ENCODE measurements around the gene CCDC39.
"Not testable (repeated sequence)": the region's sequence is repeated elsewhere in the genome, so short reads cannot be mapped to it uniquely, and the experiment has no call there.

Gene CCDC39

GRCh38 chr3:180601688-180602666 lies 77.3 kb downstream of the CCDC39 start, which contains the start of gene TTC14:
TTC14 (plus strand) TSS chr3:180602163; CDS start chr3:180602262, 99 bp downstream.
- H3K27me3 Mint-ChIP-seq, result peaks cover 20% of the 10 kb centered on the region
- H3K27ac Mint-ChIP-seq, result peak within 1 kb of the TSS; percentile 95
- ATAC-seq (peak; percentile 98), DNase-seq (peak; percentile 91)
- peaks cover 34% of the 10 kb centered on the region for H3K4me1 Mint-ChIP-seq
- H3K36me3 Mint-ChIP-seq (ENCODE audit: low read depth), result peaks cover 42% of the 10 kb centered on the region
- peaks cover 7% of the 10 kb centered on the region for H3K9me3 Mint-ChIP-seq
- H3K4me3 Mint-ChIP-seq, result peak within 1 kb of the TSS; percentile 95

- DNase-seq (no peak), ATAC-seq (no peak)
- H3K27ac Mint-ChIP-seq, result no peak overlapping the region
- H3K9me3 Mint-ChIP-seq, result peaks cover 7% of the 10 kb centered on the region
- H3K4me1 Mint-ChIP-seq, result peaks cover 26% of the 10 kb centered on the region
- peak overlapping the region; percentile 95 for H3K4me3 Mint-ChIP-seq
- peaks cover 24% of the 10 kb centered on the region for H3K27me3 Mint-ChIP-seq
- H3K36me3 Mint-ChIP-seq (ENCODE audit: low read depth), result peaks cover 31% of the 10 kb centered on the region
These were observed 78.8 kb downstream of the CCDC39 start for GRCh38 chr3:180600473-180600872.

- Mint-ChIP-seq H3K9me3 (peaks cover 3% of the 10 kb centered on the region), H3K27me3 (peaks cover 44% of the 10 kb centered on the region), H3K4me3 (no peak overlapping the region), H3K27ac (no peak overlapping the region), H3K4me1 (no peaks in the 10 kb centered on the region), H3K36me3 (ENCODE audit: low read depth) (peaks cover 4% of the 10 kb centered on the region)
- DNase-seq (no peak), ATAC-seq (no peak)
These were observed 83.7 kb downstream of the CCDC39 start for GRCh38 chr3:180595559-180595935.

- H3K27ac Mint-ChIP-seq, result no peak overlapping the region
These were observed 84.4 kb downstream of the CCDC39 start for GRCh38 chr3:180594631-180595558.

GRCh38 chr3:180593631-180594030 lies 85.7 kb downstream of the CCDC39 start:
- not testable (repeated sequence) for H3K36me3 Mint-ChIP-seq (ENCODE audit: low read depth); H3K4me3 Mint-ChIP-seq; H3K27ac Mint-ChIP-seq; ATAC-seq; DNase-seq; H3K9me3 Mint-ChIP-seq; H3K4me1 Mint-ChIP-seq
- peaks cover 43% of the 10 kb centered on the region for H3K27me3 Mint-ChIP-seq

More at GRCh38 chr3:180594631-180595558, 84.4 kb downstream of the CCDC39 start:
- ATAC-seq (no peak), DNase-seq (no peak)
- H3K9me3 Mint-ChIP-seq, result peaks cover 3% of the 10 kb centered on the region
- peaks cover 2% of the 10 kb centered on the region for H3K36me3 Mint-ChIP-seq (ENCODE audit: low read depth)
- no peaks in the 10 kb centered on the region for H3K4me1 Mint-ChIP-seq
- H3K4me3 Mint-ChIP-seq, result no peak overlapping the region
- H3K27me3 Mint-ChIP-seq, result peaks cover 43% of the 10 kb centered on the region

GRCh38 chr3:180590396-180590795 lies 88.9 kb downstream of the CCDC39 start:
- H3K4me1 Mint-ChIP-seq, result no peaks in the 10 kb centered on the region
- H3K27me3 Mint-ChIP-seq, result peaks cover 45% of the 10 kb centered on the region
- H3K4me3 Mint-ChIP-seq, result no peak overlapping the region
- no peak overlapping the region for H3K27ac Mint-ChIP-seq
- DNase-seq (no peak), ATAC-seq (no peak)
- H3K9me3 Mint-ChIP-seq, result no peaks in the 10 kb centered on the region
- H3K36me3 Mint-ChIP-seq (ENCODE audit: low read depth), result no peaks in the 10 kb centered on the region

- no peak for ATAC-seq
- Mint-ChIP-seq H3K36me3 (ENCODE audit: low read depth) (no peaks in the 10 kb centered on the region), H3K9me3 (no peaks in the 10 kb centered on the region), H3K27me3 (peaks cover 22% of the 10 kb centered on the region), H3K4me3 (no peak overlapping the region), H3K4me1 (no peaks in the 10 kb centered on the region), H3K27ac (no peak overlapping the region)
- DNase-seq, result no peak
These were observed 98.4 kb downstream of the CCDC39 start for GRCh38 chr3:180580934-180581333.

GRCh38 chr3:180575571-180575970 lies 103.7 kb downstream of the CCDC39 start:
- Mint-ChIP-seq H3K36me3 (ENCODE audit: low read depth) (no peaks in the 10 kb centered on the region), H3K9me3 (no peaks in the 10 kb centered on the region), H3K4me1 (no peaks in the 10 kb centered on the region), H3K4me3 (no peak overlapping the region), H3K27ac (no peak overlapping the region), H3K27me3 (peaks cover 6% of the 10 kb centered on the region)
- ATAC-seq (no peak), DNase-seq (no peak)

GRCh38 chr3:180571831-180572598 lies 107.3 kb downstream of the CCDC39 start:
- H3K9me3 Mint-ChIP-seq, result no peaks in the 10 kb centered on the region
- no peak for ATAC-seq
- H3K27ac Mint-ChIP-seq, result no peak overlapping the region
- H3K36me3 Mint-ChIP-seq (ENCODE audit: low read depth), result no peaks in the 10 kb centered on the region
- H3K4me3 Mint-ChIP-seq, result no peak overlapping the region
- DNase-seq, result no peak
- H3K27me3 Mint-ChIP-seq, result peaks cover 10% of the 10 kb centered on the region
- no peaks in the 10 kb centered on the region for H3K4me1 Mint-ChIP-seq

- Mint-ChIP-seq H3K36me3 (ENCODE audit: low read depth) (no peaks in the 10 kb centered on the region), H3K9me3 (no peaks in the 10 kb centered on the region), H3K27me3 (peaks cover 10% of the 10 kb centered on the region), H3K4me3 (no peak overlapping the region), H3K27ac (no peak overlapping the region), H3K4me1 (no peaks in the 10 kb centered on the region)
- DNase-seq, result no peak
- no peak for ATAC-seq
These were observed 109.1 kb downstream of the CCDC39 start for GRCh38 chr3:180570238-180570637.

- H3K27ac Mint-ChIP-seq, result no peak overlapping the region
- H3K27me3 Mint-ChIP-seq, result peaks cover 3% of the 10 kb centered on the region
- H3K9me3 Mint-ChIP-seq, result peaks cover 9% of the 10 kb centered on the region
- DNase-seq, result no peak
- H3K4me3 Mint-ChIP-seq, result no peak overlapping the region
- no peak for ATAC-seq
- no peaks in the 10 kb centered on the region for H3K36me3 Mint-ChIP-seq (ENCODE audit: low read depth)
- no peaks in the 10 kb centered on the region for H3K4me1 Mint-ChIP-seq
These were observed 114.6 kb downstream of the CCDC39 start for GRCh38 chr3:180564676-180565075.

All from activated naive CD8-positive, alpha-beta T cell treated with anti-CD3 and anti-CD28 coated beads, Interleukin-2, amount 50 U/mL, for 24 hours (primary cell).